Upper lobe of left lung (tissue), 6 donors: ENCODE measurements around the gene MILR1. TPM values are rescaled to one million over a fixed set of nuclear protein-coding genes. Genes with fewer than 3 reads are reported as not detected.

ENCODE experiments used
- ATAC-seq, 2 donors: fragments of 200-7000 bp; cut with Tn5 transposase; one replicate each; pipeline ENCODE4 v1.9.1; 2022; ENCODE audit warnings: mild to moderate bottlenecking in 2 of 2, moderate library complexity in 2 of 2; ENCODE audit not compliant: low FRiP score in 2 of 2
- DNase-seq, 2 donors: peaks; one replicate each; pipeline ENCODE4 v3.0.0-alpha.2; 2019 to 2020
- H3K27ac ChIP-seq, 4 donors: fragments of 200-600 bp; sonication (generic); one replicate each; pipeline ENCODE4 v1.5.1; 2016 to 2019
- H3K27me3 ChIP-seq, 4 donors: fragments of 200-600 bp; sonication (generic); one replicate each; pipeline ENCODE4 v1.5.1; 2017 to 2019
- H3K36me3 ChIP-seq, 4 donors: fragments of 200-600 bp; sonication (generic); one replicate each; pipeline ENCODE4 v1.5.1; 2016 to 2019
- H3K4me1 ChIP-seq, 4 donors: fragments of 200-600 bp; sonication (generic); one replicate each; pipeline ENCODE4 v1.5.1; 2018 to 2019
- H3K4me3 ChIP-seq, 4 donors: fragments of 200-600 bp; sonication (generic); one replicate each; pipeline ENCODE4 v1.5.1; 2017 to 2019; ENCODE audit warnings: mild to moderate bottlenecking in 2 of 4, moderate library complexity in 1 of 4
- H3K9me3 ChIP-seq, 4 donors: fragments of 200-600 bp; sonication (generic); one replicate each; pipeline ENCODE4 v1.5.1; 2018 to 2019
- CTCF ChIP-seq, 6 experiments: fragments of 450-650 bp in 4 of 6; fragments of 200-600 bp in 2 of 6; sonication (generic) in 2 of 6; IDR thresholded peaks; one replicate each; pipeline ENCODE4 v1.5.1; 2016 to 2019; ENCODE audit warnings: antibody characterized with exemption in 6 of 6
- EP300 ChIP-seq, 4 donors: sonication (generic); formaldehyde crosslinking; IDR thresholded peaks; one replicate each; pipeline ENCODE4 v1.5.1; 2017; ENCODE audit warnings: antibody characterized with exemption in 4 of 4, control low read depth in 2 of 4
- POLR2A ChIP-seq, 4 donors: fragments of 450-650 bp; IDR thresholded peaks; one replicate each; pipeline ENCODE4 v1.5.1; 2016 to 2017; ENCODE audit warnings: antibody characterized with exemption in 4 of 4, mild to moderate bottlenecking in 2 of 4
- POLR2AphosphoS5 ChIP-seq, 2 donors: sonication (generic); formaldehyde crosslinking; IDR thresholded peaks; one replicate each; pipeline ENCODE4 v1.5.1; 2017; ENCODE audit warnings: antibody characterized with exemption in 2 of 2
- WGBS, 2 donors: methylation state at CpG; one replicate each; pipeline ENCODE4 v1.1.5; 2017 to 2018; 5-methylcytosine and 5-hydroxymethylcytosine counted together
- total RNA-seq, 6 donors: library from RNA; depleted of rRNA in 4 of 6; stranded (reverse); fragments of >200 nt in 4 of 6; gene quantifications; one replicate each; pipeline versions ENCODE4 v1.1.0 to v1.2.1, GENCODE V29; 2016 to 2021
- donor health status: DM: no; HTN: no; CAD: no; lungs with moderate emphysema.
- donor health status: DM: no; HTN: yes; CAD: no; lungs with severe emphysema.

Gene MILR1
- total RNA-seq, 6 donors from 2014 or later: 6.3 to 22.9 (median 10.2) TPM

- no peak for DNase-seq
- Histone ChIP-seq H3K4me1 (peaks cover 48 to 67% (median 57%) of the 10 kb centered on the region in 4 donors), H3K9me3 (no peaks in the 10 kb centered on the region), H3K36me3 (peaks cover 45 to 55% (median 51%) of the 10 kb centered on the region in 4 donors), H3K27ac (peak overlapping the region; percentile 99 to 100 (median 100)), H3K4me3 (peak overlapping the region; percentile 66 to 85 (median 78)), H3K27me3 (no peaks in the 10 kb centered on the region)
- ATAC-seq: no peak
- TF ChIP-seq EP300 (IDR thresholded peaks at IDR 0.05) (no peak), CTCF (IDR thresholded peaks at IDR 0.05) (no peak), POLR2A (IDR thresholded peaks at IDR 0.05) (no peak), POLR2AphosphoS5 (IDR thresholded peaks at IDR 0.05) (no peak)
- 1 to 2% methylated on average over 13 of the region's 13 CpGs for WGBS, 2 donors
Measured at GRCh38 chr17:64504769-64505339, 55.9 kb downstream of the MILR1 start.

GRCh38 chr17:64505340-64506200 is 56.7 kb downstream of the MILR1 start:
- peaks cover 40 to 55% (median 50%) of the 10 kb centered on the region in 4 donors for H3K36me3 ChIP-seq
- 0% methylated on average over 53 to 71 of the region's 76 CpGs for WGBS, 2 donors

DNA sequence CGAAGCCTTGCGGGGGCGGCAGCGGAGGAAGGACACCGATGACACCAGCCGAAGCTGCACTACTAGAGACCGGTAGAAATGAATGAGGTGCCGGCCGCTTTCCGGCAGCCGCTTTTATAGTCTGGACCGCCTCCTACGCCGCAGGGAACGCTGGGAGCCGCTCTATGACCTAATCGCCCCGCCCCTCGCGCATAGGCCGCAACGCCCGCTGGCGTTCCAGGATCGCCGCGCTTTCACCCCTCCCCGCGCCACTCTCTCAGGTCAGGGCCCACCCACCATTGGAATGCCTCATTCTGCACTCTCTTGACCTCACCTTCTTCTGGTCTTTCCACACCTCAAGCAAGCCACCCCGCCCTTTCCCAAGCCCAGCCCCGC is 57.3 kb downstream of the MILR1 start, which contains the start of gene DDX5:
DDX5 (minus strand) TSS at position 89 of the 375 bp plus-strand sequence. CDS start 170 bp downstream, outside the sequence.
- Histone ChIP-seq H3K36me3 (peaks cover 41 to 55% (median 50%) of the 10 kb centered on the region in 4 donors), H3K4me1 (peaks cover 41 to 54% (median 47%) of the 10 kb centered on the region in 4 donors), H3K27me3 (no peaks in the 10 kb centered on the region), H3K4me3 (peak within 1 kb of the TSS; percentile 66 to 95 (median 78)), H3K9me3 (no peaks in the 10 kb centered on the region), H3K27ac (peak within 1 kb of the TSS; percentile 99 to 100 (median 100))
- WGBS, 2 donors: 0 to 1% methylated on average over 7 to 31 of the region's 31 CpGs
- DNase-seq: peak; percentile 97 to 99
- TF ChIP-seq EP300 (IDR thresholded peaks at IDR 0.05): peak in 1 of 4 donors; percentile 87
- TF ChIP-seq POLR2A (IDR thresholded peaks at IDR 0.05): peak; percentile 94 to 100 (median 97)
- TF ChIP-seq CTCF (IDR thresholded peaks at IDR 0.05): no peak
- peak; percentile 99 to 100 for TF ChIP-seq POLR2AphosphoS5 (IDR thresholded peaks at IDR 0.05)
- ATAC-seq: peak; percentile 87 to 97

More at GRCh38 chr17:64505340-64506200, 56.7 kb downstream of the MILR1 start:
- DNase-seq (peak; percentile 91 to 96), ATAC-seq (peak; percentile 83 to 90)
- TF ChIP-seq POLR2A (IDR thresholded peaks at IDR 0.05) (peak in 3 of 4 donors; percentile 54 to 76 (median 65)), POLR2AphosphoS5 (IDR thresholded peaks at IDR 0.05) (peak; percentile 67 to 90), EP300 (IDR thresholded peaks at IDR 0.05) (peak in 1 of 4 donors; percentile 49), CTCF (IDR thresholded peaks at IDR 0.05) (peak in 4 of 6 experiments; percentile 27 to 46 (median 40))
- no peaks in the 10 kb centered on the region for H3K27me3 ChIP-seq
- peaks cover 43 to 60% (median 53%) of the 10 kb centered on the region in 4 donors for H3K4me1 ChIP-seq
- H3K4me3 ChIP-seq: peak overlapping the region; percentile 66 to 88 (median 78)
- peak overlapping the region; percentile 99 to 100 (median 100) for H3K27ac ChIP-seq
- H3K9me3 ChIP-seq: no peaks in the 10 kb centered on the region

GRCh38 chr17:64506576-64507412 is 57.9 kb downstream of the MILR1 start, which contains the start of gene CEP95:
CEP95 (plus strand) TSS chr17:64506977; CDS start chr17:64507098, 121 bp downstream.
- WGBS, 2 donors: 0% methylated on average over 39 to 61 of the region's 77 CpGs
- Histone ChIP-seq H3K4me3 (peak within 1 kb of the TSS; percentile 66 to 95 (median 78)), H3K9me3 (no peaks in the 10 kb centered on the region), H3K27me3 (no peaks in the 10 kb centered on the region), H3K4me1 (peaks cover 35 to 50% (median 44%) of the 10 kb centered on the region in 4 donors), H3K27ac (peak within 1 kb of the TSS; percentile 99 to 100 (median 100)), H3K36me3 (peaks cover 38 to 55% (median 50%) of the 10 kb centered on the region in 4 donors)
- peak in 1 of 6 experiments; percentile 25 for TF ChIP-seq CTCF (IDR thresholded peaks at IDR 0.05)
- TF ChIP-seq POLR2A (IDR thresholded peaks at IDR 0.05): peak; percentile 64 to 87 (median 86)
- peak; percentile 90 to 97 for TF ChIP-seq POLR2AphosphoS5 (IDR thresholded peaks at IDR 0.05)
- peak in 1 of 4 donors; percentile 23 for TF ChIP-seq EP300 (IDR thresholded peaks at IDR 0.05)
- ATAC-seq (peak; percentile 88 to 93), DNase-seq (peak; percentile 93 to 95)
